ENCODE data around the gene NUP62CL.

DNA sequence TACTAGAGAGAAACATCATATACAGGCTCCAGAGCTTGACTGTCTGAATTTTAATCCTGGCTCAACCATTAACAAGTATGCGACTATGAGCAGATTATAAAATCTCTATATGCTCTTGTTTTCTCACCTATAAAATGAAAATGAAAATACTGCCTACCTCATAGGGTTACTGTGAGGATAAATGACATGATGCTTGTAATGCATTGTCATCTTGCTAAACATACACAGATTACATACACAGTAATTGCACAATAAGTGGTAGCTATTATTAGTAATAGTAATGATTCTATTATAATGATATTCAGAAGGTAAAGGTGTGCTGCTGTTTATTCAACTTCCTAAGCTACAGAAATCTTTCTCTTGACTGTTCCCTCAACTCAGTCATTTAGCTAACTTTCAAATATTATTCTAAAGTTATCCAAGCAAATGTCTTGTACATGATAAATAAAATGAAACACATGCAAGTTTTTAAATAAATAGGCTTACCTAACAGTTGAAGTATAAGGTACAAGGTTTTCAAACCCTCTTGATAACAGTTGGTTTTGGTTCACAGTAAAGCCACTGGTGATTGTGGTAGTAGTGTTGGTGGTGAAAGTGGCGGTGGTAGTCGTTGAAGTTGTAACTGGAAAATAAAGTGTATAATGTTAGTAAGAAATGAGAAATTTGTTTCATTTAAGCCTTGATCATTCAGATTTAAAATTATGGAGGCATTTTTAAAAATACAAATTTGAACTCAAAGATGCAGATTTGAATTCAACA is 38.9 kb downstream of the NUP62CL start:
- TF ChIP-seq, protein P1, sequence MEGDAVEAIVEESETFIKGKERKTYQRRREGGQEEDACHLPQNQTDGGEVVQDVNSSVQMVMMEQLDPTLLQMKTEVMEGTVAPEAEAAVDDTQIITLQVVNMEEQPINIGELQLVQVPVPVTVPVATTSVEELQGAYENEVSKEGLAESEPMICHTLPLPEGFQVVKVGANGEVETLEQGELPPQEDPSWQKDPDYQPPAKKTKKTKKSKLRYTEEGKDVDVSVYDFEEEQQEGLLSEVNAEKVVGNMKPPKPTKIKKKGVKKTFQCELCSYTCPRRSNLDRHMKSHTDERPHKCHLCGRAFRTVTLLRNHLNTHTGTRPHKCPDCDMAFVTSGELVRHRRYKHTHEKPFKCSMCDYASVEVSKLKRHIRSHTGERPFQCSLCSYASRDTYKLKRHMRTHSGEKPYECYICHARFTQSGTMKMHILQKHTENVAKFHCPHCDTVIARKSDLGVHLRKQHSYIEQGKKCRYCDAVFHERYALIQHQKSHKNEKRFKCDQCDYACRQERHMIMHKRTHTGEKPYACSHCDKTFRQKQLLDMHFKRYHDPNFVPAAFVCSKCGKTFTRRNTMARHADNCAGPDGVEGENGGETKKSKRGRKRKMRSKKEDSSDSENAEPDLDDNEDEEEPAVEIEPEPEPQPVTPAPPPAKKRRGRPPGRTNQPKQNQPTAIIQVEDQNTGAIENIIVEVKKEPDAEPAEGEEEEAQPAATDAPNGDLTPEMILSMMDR (IDR thresholded peaks at IDR 0.05): no peak
- no peak for TF ChIP-seq POLR2A (IDR thresholded peaks at IDR 0.05)

All from lower leg skin (tissue), 3 donors.